HCT116 (cell line): ENCODE results near the gene PRXL2A.

ENCODE experiments used
- POLR2A ChIP-seq: IDR thresholded peaks from 2 replicates; pipeline ENCODE4 v1.7.0; 2011; ENCODE audit warnings: borderline replicate concordance; ENCODE audit not compliant: insufficient read depth, insufficient read length; ENCODE audit errors: extremely low read depth
- TF ChIP-seq, protein P1 (sequence below), 3 experiments: fragments of 200-600 bp in 1 of 3; sonication (generic) in 1 of 3; IDR thresholded peaks in 2 of 3; conservative IDR thresholded peaks in 1 of 3; 2 replicates each; pipeline ENCODE4 v1.5.1; 2012 to 2017; ENCODE audit warnings: low read depth in 2 of 3, low read length in 2 of 3, antibody characterized with exemption in 1 of 3, borderline replicate concordance in 1 of 3, control low read depth in 1 of 3, mild to moderate bottlenecking in 1 of 3, mixed read lengths in 1 of 3, mixed run types in 1 of 3, moderate library complexity in 1 of 3; ENCODE audit not compliant: insufficient read depth in 1 of 3

DNA sequence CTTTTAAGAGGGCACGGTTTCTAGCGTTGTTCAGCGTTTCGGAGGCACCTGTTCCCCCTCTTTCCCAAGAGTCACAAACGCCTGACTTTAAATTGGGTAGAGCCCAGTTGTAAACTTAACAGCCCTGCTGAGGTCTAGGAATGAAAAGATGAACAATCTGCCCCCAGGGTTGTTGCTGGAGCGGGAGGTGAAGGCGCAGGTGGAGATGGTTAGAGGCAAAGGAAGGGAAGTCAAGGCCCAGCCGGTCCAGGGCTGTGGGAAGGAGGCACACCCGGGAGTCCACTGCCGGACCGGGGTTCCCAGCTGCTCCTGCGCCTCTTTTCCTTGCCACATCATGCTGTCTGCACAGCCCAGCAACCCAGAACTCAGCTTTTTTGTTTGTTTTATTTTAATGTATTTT is 770 bp downstream of the PRXL2A start:
- TF ChIP-seq, protein P1, sequence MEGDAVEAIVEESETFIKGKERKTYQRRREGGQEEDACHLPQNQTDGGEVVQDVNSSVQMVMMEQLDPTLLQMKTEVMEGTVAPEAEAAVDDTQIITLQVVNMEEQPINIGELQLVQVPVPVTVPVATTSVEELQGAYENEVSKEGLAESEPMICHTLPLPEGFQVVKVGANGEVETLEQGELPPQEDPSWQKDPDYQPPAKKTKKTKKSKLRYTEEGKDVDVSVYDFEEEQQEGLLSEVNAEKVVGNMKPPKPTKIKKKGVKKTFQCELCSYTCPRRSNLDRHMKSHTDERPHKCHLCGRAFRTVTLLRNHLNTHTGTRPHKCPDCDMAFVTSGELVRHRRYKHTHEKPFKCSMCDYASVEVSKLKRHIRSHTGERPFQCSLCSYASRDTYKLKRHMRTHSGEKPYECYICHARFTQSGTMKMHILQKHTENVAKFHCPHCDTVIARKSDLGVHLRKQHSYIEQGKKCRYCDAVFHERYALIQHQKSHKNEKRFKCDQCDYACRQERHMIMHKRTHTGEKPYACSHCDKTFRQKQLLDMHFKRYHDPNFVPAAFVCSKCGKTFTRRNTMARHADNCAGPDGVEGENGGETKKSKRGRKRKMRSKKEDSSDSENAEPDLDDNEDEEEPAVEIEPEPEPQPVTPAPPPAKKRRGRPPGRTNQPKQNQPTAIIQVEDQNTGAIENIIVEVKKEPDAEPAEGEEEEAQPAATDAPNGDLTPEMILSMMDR (IDR thresholded peaks at IDR 0.05 in 2 of 3, conservative IDR thresholded peaks at IDR 0.05 in 1 of 3; ENCODE audit: borderline replicate concordance in 1 of 3, insufficient read depth in 1 of 3, low read depth in 2 of 3, low read length in 2 of 3): no peak
- TF ChIP-seq POLR2A: no peak
